WTC11 (cell line): ENCODE measurements around the gene GAS5.
A peak's percentile ranks its signal among the peaks of the same experiment; 100 is the strongest.

ENCODE experiments used
- CREM ChIP-seq: sonication (generic); formaldehyde crosslinking; IDR thresholded peaks from 2 replicates; pipeline ENCODE4 v1.8.1; 2022; ENCODE audit warnings: mild to moderate bottlenecking, missing genetic modification reagents, moderate library complexity
- CTCF ChIP-seq: fragments of 200-600 bp; IDR thresholded peaks from 2 replicates; pipeline ENCODE4 v1.8.0; 2022; ENCODE audit warnings: antibody characterized with exemption
- ELF4 ChIP-seq: sonication (generic); formaldehyde crosslinking; IDR thresholded peaks from 2 replicates; pipeline ENCODE4 v1.8.1; 2022; ENCODE audit warnings: low read depth, mild to moderate bottlenecking, moderate library complexity, missing genetic modification reagents
- MAX ChIP-seq: sonication (generic); formaldehyde crosslinking; IDR thresholded peaks from 2 replicates; pipeline ENCODE4 v1.8.0; 2022; ENCODE audit warnings: mild to moderate bottlenecking, missing genetic modification reagents
- MLX ChIP-seq: sonication (generic); formaldehyde crosslinking; IDR thresholded peaks from 2 replicates; pipeline ENCODE4 v1.8.1; 2023; ENCODE audit warnings: mild to moderate bottlenecking, missing genetic modification reagents, moderate library complexity
- RELA ChIP-seq: sonication (generic); formaldehyde crosslinking; IDR thresholded peaks from 2 replicates; pipeline ENCODE4 v1.8.1; 2022; ENCODE audit warnings: missing genetic modification reagents, mild to moderate bottlenecking, borderline replicate concordance
- USF2 ChIP-seq: sonication (generic); formaldehyde crosslinking; IDR thresholded peaks from 2 replicates; pipeline ENCODE4 v1.8.1; 2023; ENCODE audit warnings: mild to moderate bottlenecking, missing genetic modification reagents, moderate library complexity
- ZBTB21 ChIP-seq: sonication (generic); formaldehyde crosslinking; IDR thresholded peaks from 2 replicates; pipeline ENCODE4 v1.8.1; 2023; ENCODE audit warnings: mild to moderate bottlenecking, missing genetic modification reagents, borderline replicate concordance
- ZNF512 ChIP-seq: sonication (generic); formaldehyde crosslinking; IDR thresholded peaks from 2 replicates; pipeline ENCODE4 v1.8.1; 2022; ENCODE audit warnings: missing genetic modification reagents, borderline replicate concordance

GRCh38 chr1:173868266-173869020, 654 bp upstream of the GAS5 start, which contains the start of gene ZBTB37:
- peak; percentile 42; the same call in 1 of the 2 replicates for TF ChIP-seq CREM
- no peak for TF ChIP-seq ZBTB21
- no peak for TF ChIP-seq CTCF
- peak; percentile 63 for TF ChIP-seq MAX (CRISPR knock-in tag)
- TF ChIP-seq MLX, result no peak
- TF ChIP-seq RELA (CRISPR knock-in tag), result no peak
- TF ChIP-seq ELF4 (CRISPR knock-in tag), result no peak
- TF ChIP-seq USF2, result no peak
- no peak for TF ChIP-seq ZNF512 (CRISPR knock-in tag)
